HepG2 (cell line): ENCODE measurements around the gene KCNJ14. TPM values are rescaled to one million over a fixed set of nuclear protein-coding genes. Genes with fewer than 3 reads are reported as not detected.

Experiments used
- FOXP1 ChIP-seq, 2 experiments: fragments of 450-650 bp in 1 of 2; IDR thresholded peaks; 2 replicates each; pipeline ENCODE4 v1.6.1; 2017 to 2018; ENCODE audit warnings: antibody characterized with exemption in 1 of 2
- HMGA1 ChIP-seq: sonication (generic); formaldehyde crosslinking; conservative IDR thresholded peaks from 2 replicates; pipeline ENCODE4 v1.4.0; 2020; ENCODE audit warnings: missing genetic modification reagents
- HNRNPH1 ChIP-seq: fragments of 200-400 bp; formaldehyde crosslinking; optimal IDR thresholded peaks from 2 replicates; pipeline ENCODE3; 2017; ENCODE audit warnings: mild to moderate bottlenecking, low read depth, low read length
- IKZF4 ChIP-seq: sonication (generic); formaldehyde crosslinking; IDR thresholded peaks from 2 replicates; pipeline ENCODE4 v1.5.1; 2020; ENCODE audit warnings: borderline replicate concordance, mild to moderate bottlenecking, low read depth, missing genetic modification reagents; ENCODE audit errors: not compliant biosample characterization
- KDM2A ChIP-seq: sonication (generic); formaldehyde crosslinking; IDR thresholded peaks from 2 replicates; pipeline ENCODE4 v1.4.0; 2020; ENCODE audit warnings: low read depth, missing genetic modification reagents, borderline replicate concordance
- KMT2A ChIP-seq: sonication (generic); formaldehyde crosslinking; IDR thresholded peaks from 2 replicates; pipeline ENCODE4 v1.4.0; 2020; ENCODE audit warnings: missing genetic modification reagents
- MIER3 ChIP-seq: IDR thresholded peaks from 2 replicates; pipeline ENCODE4 v1.6.1; 2016; ENCODE audit warnings: missing compliant biosample characterization, borderline replicate concordance
- MZF1 ChIP-seq: sonication (generic); formaldehyde crosslinking; IDR thresholded peaks from 2 replicates; pipeline ENCODE4 v1.8.1; 2023; ENCODE audit warnings: mild to moderate bottlenecking, missing genetic modification reagents, borderline replicate concordance
- ZFAT ChIP-seq: sonication (generic); formaldehyde crosslinking; conservative IDR thresholded peaks from 2 replicates; pipeline ENCODE4 v1.8.1; 2023; ENCODE audit warnings: missing genetic modification reagents, inconsistent platforms
- ZNF282 ChIP-seq: fragments of 450-650 bp; IDR thresholded peaks from 2 replicates; pipeline ENCODE4 v1.6.1; 2018; ENCODE audit not compliant: partially characterized antibody
- ZNF589 ChIP-seq: sonication (generic); formaldehyde crosslinking; conservative IDR thresholded peaks from 2 replicates; pipeline ENCODE4 v1.8.0; 2022; ENCODE audit warnings: mild to moderate bottlenecking, moderate library complexity, missing genetic modification reagents
- ZNF75D ChIP-seq: sonication (generic); formaldehyde crosslinking; IDR thresholded peaks from 2 replicates; pipeline ENCODE4 v1.8.1; 2023; ENCODE audit warnings: missing genetic modification reagents, mild to moderate bottlenecking, borderline replicate concordance
- ZNF792 ChIP-seq: IDR thresholded peaks from 2 replicates; pipeline ENCODE4 v1.6.1; 2016
- polyA plus RNA-seq, 8 experiments: library from polyadenylated mRNA; depleted of rRNA in 3 of 8; stranded (reverse) in 7 of 8; unstranded in 1 of 8; fragments of >200 nt; fragmentation: Illumina TruSeq in 4 of 8; extraction: Trizol in 4 of 8; gene quantifications; 2 replicates each; pipeline versions ENCODE4 v1.2.1 to v1.2.3, GENCODE V29; 2011 to 2016; ENCODE audit warnings: low read depth in 4 of 8, missing spikeins in 1 of 8, mixed read lengths in 1 of 8; ENCODE audit not compliant: insufficient read depth in 1 of 8
- total RNA-seq, 5 experiments: library from RNA; depleted of rRNA; stranded (reverse); fragments of >200 nt; fragmentation: Illumina TruSeq; extraction: Trizol; gene quantifications; 2 replicates each; pipeline ENCODE4 v1.2.3, GENCODE V29; 2016; ENCODE audit warnings: low read depth in 1 of 5
- TF ChIP-seq, protein P1 (sequence below): sonication (generic); formaldehyde crosslinking; IDR thresholded peaks from 2 replicates; pipeline ENCODE4 v1.5.0; 2020; ENCODE audit warnings: mild to moderate bottlenecking, missing genetic modification reagents, borderline replicate concordance
- TF ChIP-seq, protein P2 (sequence below), 2 experiments: sonication (generic) in 1 of 2; formaldehyde crosslinking in 1 of 2; IDR thresholded peaks; 2 replicates each; pipeline versions ENCODE4 v1.5.1 to v1.6.1; 2011 to 2020; ENCODE audit warnings: borderline replicate concordance in 1 of 2, low read depth in 1 of 2, low read length in 1 of 2, mild to moderate bottlenecking in 1 of 2, missing genetic modification reagents in 1 of 2, moderate library complexity in 1 of 2
- TF ChIP-seq, protein P3 (sequence below): sonication (generic); formaldehyde crosslinking; IDR thresholded peaks from 2 replicates; pipeline ENCODE4 v1.4.0; 2020; ENCODE audit warnings: mild to moderate bottlenecking, missing genetic modification reagents, borderline replicate concordance
- TF ChIP-seq, protein P4 (sequence below): sonication (generic); formaldehyde crosslinking; IDR thresholded peaks from 2 replicates; pipeline ENCODE4 v1.5.1; 2020; ENCODE audit warnings: mild to moderate bottlenecking, missing genetic modification reagents, moderate library complexity

Gene KCNJ14
- total and polyA plus RNA-seq, 2 of the 13 experiments (the other 11 are each of a cell fraction or from before 2014, with no cell fraction given) = 0.20 to 0.51 TPM

DNA sequence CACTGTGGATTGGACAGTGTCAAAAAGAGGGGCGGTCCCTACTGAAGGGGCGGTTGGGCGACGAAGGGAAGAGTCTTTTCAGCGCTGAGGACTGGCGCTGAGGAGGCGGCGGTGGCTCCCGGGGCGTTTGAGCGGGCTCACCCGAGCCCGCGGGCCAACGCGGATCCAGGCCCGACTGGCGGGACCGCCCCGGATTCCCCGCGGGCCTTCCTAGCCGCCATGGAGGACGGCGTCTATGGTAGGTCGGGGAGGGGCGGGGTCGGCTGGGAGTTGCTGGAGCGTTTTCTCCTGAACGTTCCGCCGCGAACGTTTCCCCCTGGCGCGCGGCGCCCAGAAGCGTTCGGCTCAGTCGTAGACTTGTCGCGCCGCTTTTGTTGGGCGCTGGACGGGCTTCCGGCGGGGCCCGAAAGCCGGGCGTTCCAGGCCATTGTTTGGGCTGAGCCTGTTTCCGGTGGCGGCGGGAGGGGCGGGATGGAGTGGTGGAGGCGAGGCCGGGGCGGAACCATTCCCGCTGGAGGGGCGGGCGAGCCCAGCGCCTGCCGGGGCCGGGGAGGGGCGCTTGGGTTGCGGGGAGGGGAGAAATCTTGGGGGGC lies 14.0 kb downstream of the KCNJ14 start, which contains the start of gene CYTH2 (continued):
- TF ChIP-seq, protein P1, sequence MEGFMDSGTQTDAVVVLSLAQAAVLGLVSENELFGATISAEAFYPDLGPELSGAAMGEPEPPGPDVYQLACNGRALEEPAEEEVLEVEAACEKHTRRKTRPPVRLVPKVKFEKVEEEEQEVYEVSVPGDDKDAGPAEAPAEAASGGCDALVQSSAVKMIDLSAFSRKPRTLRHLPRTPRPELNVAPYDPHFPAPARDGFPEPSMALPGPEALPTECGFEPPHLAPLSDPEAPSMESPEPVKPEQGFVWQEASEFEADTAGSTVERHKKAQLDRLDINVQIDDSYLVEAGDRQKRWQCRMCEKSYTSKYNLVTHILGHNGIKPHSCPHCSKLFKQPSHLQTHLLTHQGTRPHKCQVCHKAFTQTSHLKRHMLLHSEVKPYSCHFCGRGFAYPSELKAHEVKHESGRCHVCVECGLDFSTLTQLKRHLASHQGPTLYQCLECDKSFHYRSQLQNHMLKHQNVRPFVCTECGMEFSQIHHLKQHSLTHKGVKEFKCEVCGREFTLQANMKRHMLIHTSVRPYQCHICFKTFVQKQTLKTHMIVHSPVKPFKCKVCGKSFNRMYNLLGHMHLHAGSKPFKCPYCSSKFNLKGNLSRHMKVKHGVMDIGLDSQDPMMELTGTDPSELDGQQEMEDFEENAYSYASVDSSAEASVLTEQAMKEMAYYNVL (CRISPR knock-in tag) = no peak
- TF ChIP-seq IKZF4 (no peak), ZNF282 (no peak), HNRNPH1 (no peak), KDM2A (peak; percentile 44; the same call in 1 of the 2 replicates), HMGA1 (CRISPR knock-in tag) (no peak), ZNF75D (no peak), ZNF589 (no peak), KMT2A (CRISPR knock-in tag) (no peak), MIER3 (CRISPR knock-in tag) (no peak), FOXP1 (IDR thresholded peaks at IDR 0.05) (no peak), FOXP1 (CRISPR knock-in tag; IDR thresholded peaks at IDR 0.05) (no peak), ZFAT (CRISPR knock-in tag) (no peak), ZNF792 (peak; percentile 54; the same call in 1 of the 2 replicates), MZF1 (CRISPR knock-in tag) (no peak)
- TF ChIP-seq, protein P2, sequence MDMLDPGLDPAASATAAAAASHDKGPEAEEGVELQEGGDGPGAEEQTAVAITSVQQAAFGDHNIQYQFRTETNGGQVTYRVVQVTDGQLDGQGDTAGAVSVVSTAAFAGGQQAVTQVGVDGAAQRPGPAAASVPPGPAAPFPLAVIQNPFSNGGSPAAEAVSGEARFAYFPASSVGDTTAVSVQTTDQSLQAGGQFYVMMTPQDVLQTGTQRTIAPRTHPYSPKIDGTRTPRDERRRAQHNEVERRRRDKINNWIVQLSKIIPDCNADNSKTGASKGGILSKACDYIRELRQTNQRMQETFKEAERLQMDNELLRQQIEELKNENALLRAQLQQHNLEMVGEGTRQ (IDR thresholded peaks at IDR 0.05; ENCODE audit: low read depth, low read length) = no peak
- TF ChIP-seq, protein P2 (CRISPR knock-in tag; IDR thresholded peaks at IDR 0.05; ENCODE audit: borderline replicate concordance) = no peak
- TF ChIP-seq, protein P3, sequence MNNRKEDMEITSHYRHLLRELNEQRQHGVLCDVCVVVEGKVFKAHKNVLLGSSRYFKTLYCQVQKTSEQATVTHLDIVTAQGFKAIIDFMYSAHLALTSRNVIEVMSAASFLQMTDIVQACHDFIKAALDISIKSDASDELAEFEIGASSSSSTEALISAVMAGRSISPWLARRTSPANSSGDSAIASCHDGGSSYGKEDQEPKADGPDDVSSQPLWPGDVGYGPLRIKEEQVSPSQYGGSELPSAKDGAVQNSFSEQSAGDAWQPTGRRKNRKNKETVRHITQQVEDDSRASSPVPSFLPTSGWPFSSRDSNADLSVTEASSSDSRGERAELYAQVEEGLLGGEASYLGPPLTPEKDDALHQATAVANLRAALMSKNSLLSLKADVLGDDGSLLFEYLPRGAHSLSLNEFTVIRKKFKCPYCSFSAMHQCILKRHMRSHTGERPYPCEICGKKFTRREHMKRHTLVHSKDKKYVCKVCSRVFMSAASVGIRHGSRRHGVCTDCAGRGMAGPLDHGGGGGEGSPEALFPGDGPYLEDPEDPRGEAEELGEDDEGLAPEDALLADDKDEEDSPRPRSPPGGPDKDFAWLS (CRISPR knock-in tag) = no peak
- TF ChIP-seq, protein P4, sequence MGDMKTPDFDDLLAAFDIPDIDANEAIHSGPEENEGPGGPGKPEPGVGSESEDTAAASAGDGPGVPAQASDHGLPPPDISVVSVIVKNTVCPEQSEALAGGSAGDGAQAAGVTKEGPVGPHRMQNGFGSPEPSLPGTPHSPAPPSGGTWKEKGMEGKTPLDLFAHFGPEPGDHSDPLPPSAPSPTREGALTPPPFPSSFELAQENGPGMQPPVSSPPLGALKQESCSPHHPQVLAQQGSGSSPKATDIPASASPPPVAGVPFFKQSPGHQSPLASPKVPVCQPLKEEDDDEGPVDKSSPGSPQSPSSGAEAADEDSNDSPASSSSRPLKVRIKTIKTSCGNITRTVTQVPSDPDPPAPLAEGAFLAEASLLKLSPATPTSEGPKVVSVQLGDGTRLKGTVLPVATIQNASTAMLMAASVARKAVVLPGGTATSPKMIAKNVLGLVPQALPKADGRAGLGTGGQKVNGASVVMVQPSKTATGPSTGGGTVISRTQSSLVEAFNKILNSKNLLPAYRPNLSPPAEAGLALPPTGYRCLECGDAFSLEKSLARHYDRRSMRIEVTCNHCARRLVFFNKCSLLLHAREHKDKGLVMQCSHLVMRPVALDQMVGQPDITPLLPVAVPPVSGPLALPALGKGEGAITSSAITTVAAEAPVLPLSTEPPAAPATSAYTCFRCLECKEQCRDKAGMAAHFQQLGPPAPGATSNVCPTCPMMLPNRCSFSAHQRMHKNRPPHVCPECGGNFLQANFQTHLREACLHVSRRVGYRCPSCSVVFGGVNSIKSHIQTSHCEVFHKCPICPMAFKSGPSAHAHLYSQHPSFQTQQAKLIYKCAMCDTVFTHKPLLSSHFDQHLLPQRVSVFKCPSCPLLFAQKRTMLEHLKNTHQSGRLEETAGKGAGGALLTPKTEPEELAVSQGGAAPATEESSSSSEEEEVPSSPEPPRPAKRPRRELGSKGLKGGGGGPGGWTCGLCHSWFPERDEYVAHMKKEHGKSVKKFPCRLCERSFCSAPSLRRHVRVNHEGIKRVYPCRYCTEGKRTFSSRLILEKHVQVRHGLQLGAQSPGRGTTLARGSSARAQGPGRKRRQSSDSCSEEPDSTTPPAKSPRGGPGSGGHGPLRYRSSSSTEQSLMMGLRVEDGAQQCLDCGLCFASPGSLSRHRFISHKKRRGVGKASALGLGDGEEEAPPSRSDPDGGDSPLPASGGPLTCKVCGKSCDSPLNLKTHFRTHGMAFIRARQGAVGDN (CRISPR knock-in tag) = peak; percentile 76
